Measurements from ENCODE around the gene VPS50. TPM values are rescaled to one million over a fixed set of nuclear protein-coding genes. Genes with fewer than 3 reads are reported as not detected.

VPS50 gene
- 10 to 100 TPM; 17.2 to 52.2 (median 34.3) TPM for total RNA-seq

- peak within 1 kb of the TSS; percentile 76 to 92 (median 80) for H3K4me3 ChIP-seq
- H3K9me3 ChIP-seq = no peaks in the 10 kb centered on the region
- H3K27ac ChIP-seq = peak within 1 kb of the TSS; percentile 79 to 86 (median 85)
- DNase-seq (peak; percentile 93 to 96), ATAC-seq (peak; percentile 100)
- in situ Hi-C loops (cut with MboI; ENCODE audit: low sequenced_read_pairs in 4 of 4) = loop anchor here in 1 of 4 donors (25.0 kb wide), 1 partner anchor 780 kb away; the partner anchor contains the start of gene BET1
- TF ChIP-seq CTCF (IDR thresholded peaks at IDR 0.05 in 4 of 5, conservative IDR thresholded peaks at IDR 0.05 in 1 of 5) (peak in 3 of 5 experiments; percentile 8 to 35 (median 19)), POLR2A (IDR thresholded peaks at IDR 0.05) (peak; percentile 15 to 24)
- no peaks in the 10 kb centered on the region for H3K36me3 ChIP-seq
- intact Hi-C loops (cut with DNase I; ENCODE audit: low total_unique reads) = no loop called here
- peaks cover 19 to 25% of the 10 kb centered on the region in 2 donors for H3K4me1 ChIP-seq
- H3K27me3 ChIP-seq = no peaks in the 10 kb centered on the region
These were observed at the start of gene VPS50 for GRCh38 chr7:93231799-93232672. VPS50 (plus strand) TSS chr7:93232366; CDS start chr7:93232468, 102 bp downstream.

- DNase-seq (no peak), ATAC-seq (no peak)
- Histone ChIP-seq H3K9me3 (no peaks in the 10 kb centered on the region), H3K4me3 (no peak overlapping the region), H3K27me3 (no peaks in the 10 kb centered on the region), H3K4me1 (no peaks in the 10 kb centered on the region), H3K27ac (no peak overlapping the region), H3K36me3 (no peaks in the 10 kb centered on the region)
- TF ChIP-seq CTCF (IDR thresholded peaks at IDR 0.05 in 4 of 5, conservative IDR thresholded peaks at IDR 0.05 in 1 of 5) (no peak), POLR2A (IDR thresholded peaks at IDR 0.05) (no peak)
- in situ Hi-C loops (cut with MboI; ENCODE audit: low sequenced_read_pairs in 4 of 4) (no loop called here), intact Hi-C loops (cut with DNase I; ENCODE audit: low total_unique reads) (no loop called here)
These were observed 46.7 kb upstream of the VPS50 start for GRCh38 chr7:93185303-93186027.

- no peaks in the 10 kb centered on the region for H3K27me3 ChIP-seq
- H3K36me3 ChIP-seq = no peaks in the 10 kb centered on the region
- TF ChIP-seq POLR2A (IDR thresholded peaks at IDR 0.05) (no peak), CTCF (IDR thresholded peaks at IDR 0.05 in 4 of 5, conservative IDR thresholded peaks at IDR 0.05 in 1 of 5) (no peak)
- ATAC-seq (no peak), DNase-seq (no peak)
- intact Hi-C loops (cut with DNase I; ENCODE audit: low total_unique reads) (no loop called here), in situ Hi-C loops (cut with MboI; ENCODE audit: low sequenced_read_pairs in 4 of 4) (no loop called here)
- H3K9me3 ChIP-seq = no peaks in the 10 kb centered on the region
- H3K4me3 ChIP-seq = no peak overlapping the region
- no peaks in the 10 kb centered on the region for H3K4me1 ChIP-seq
- H3K27ac ChIP-seq = no peak overlapping the region
These were observed 43.1 kb upstream of the VPS50 start for GRCh38 chr7:93188870-93189634.

- in situ Hi-C loops (cut with MboI; ENCODE audit: low sequenced_read_pairs in 4 of 4) = no loop called here
- TF ChIP-seq CTCF (IDR thresholded peaks at IDR 0.05 in 4 of 5, conservative IDR thresholded peaks at IDR 0.05 in 1 of 5) (no peak), POLR2A (IDR thresholded peaks at IDR 0.05) (no peak)
- ATAC-seq (no peak), DNase-seq (no peak)
- Histone ChIP-seq H3K4me3 (no peak overlapping the region), H3K9me3 (no peaks in the 10 kb centered on the region), H3K36me3 (no peaks in the 10 kb centered on the region), H3K27ac (no peak overlapping the region), H3K4me1 (no peaks in the 10 kb centered on the region), H3K27me3 (no peaks in the 10 kb centered on the region)
- intact Hi-C loops (cut with DNase I; ENCODE audit: low total_unique reads) = no loop called here
These were observed 37.8 kb upstream of the VPS50 start for GRCh38 chr7:93194386-93194785.

Data from gastrocnemius medialis (tissue), 4 donors.